Mesenchymal stem cell (in vitro differentiated cells and primary cell): Measurements from ENCODE around the gene TESK1.

Source experiments
- DNase-seq: peaks from one replicate; pipeline ENCODE4 v3.0.0-alpha.2; 2013
- H2AFZ ChIP-seq: one replicate; pipeline ENCODE4 v1.6.1; 2013; ENCODE audit warnings: low read depth, mild to moderate bottlenecking, control low read depth, inconsistent platforms, low read length, moderate library complexity
- H2AK5ac ChIP-seq: 2 replicates; pipeline ENCODE4 v1.6.1; 2013; ENCODE audit warnings: low read length, moderate library complexity, mild to moderate bottlenecking, inconsistent platforms; ENCODE audit not compliant: severe bottlenecking
- H2BK120ac ChIP-seq: one replicate; pipeline ENCODE4 v1.6.1; 2013; ENCODE audit warnings: low read depth, mild to moderate bottlenecking, inconsistent platforms, low read length, moderate library complexity
- H2BK12ac ChIP-seq, 2 experiments: one replicate each; pipeline ENCODE4 v1.6.1; 2013; ENCODE audit warnings: inconsistent platforms in 2 of 2, low read length in 2 of 2, mild to moderate bottlenecking in 2 of 2, moderate library complexity in 2 of 2, control low read depth in 1 of 2
- H2BK15ac ChIP-seq: one replicate; pipeline ENCODE4 v1.6.1; 2013; ENCODE audit warnings: mild to moderate bottlenecking, low read depth, inconsistent platforms; ENCODE audit not compliant: poor library complexity, severe bottlenecking
- H2BK5ac ChIP-seq: 2 replicates; pipeline ENCODE4 v1.6.1; 2013; ENCODE audit warnings: low read depth, mild to moderate bottlenecking, low read length, control low read depth, inconsistent platforms; ENCODE audit not compliant: poor library complexity, severe bottlenecking
- H3K14ac ChIP-seq, 2 experiments: one replicate each; pipeline ENCODE4 v1.6.1; 2013; ENCODE audit warnings: inconsistent platforms in 2 of 2, low read length in 2 of 2, control low read depth in 1 of 2, mild to moderate bottlenecking in 1 of 2, moderate library complexity in 1 of 2
- H3K18ac ChIP-seq, 2 experiments: one replicate each; pipeline ENCODE4 v1.6.1; 2013; ENCODE audit warnings: inconsistent platforms in 2 of 2, low read length in 2 of 2, control low read depth in 1 of 2, low read depth in 1 of 2, mild to moderate bottlenecking in 1 of 2
- H3K23ac ChIP-seq, 2 experiments: one replicate each; pipeline ENCODE4 v1.6.1; 2013; ENCODE audit warnings: inconsistent platforms in 2 of 2, low read length in 2 of 2, mild to moderate bottlenecking in 2 of 2, moderate library complexity in 2 of 2, control low read depth in 1 of 2
- H3K27ac ChIP-seq: 2 replicates; pipeline ENCODE4 v1.5.1; 2013; ENCODE audit warnings: mild to moderate bottlenecking, moderate library complexity, low read length, control low read depth, inconsistent platforms; ENCODE audit not compliant: poor library complexity, severe bottlenecking
- H3K27me3 ChIP-seq, 2 experiments: 2 replicates each; pipeline versions ENCODE4 v1.6.1 to v1.7.0; 2013; ENCODE audit warnings: low read length in 2 of 2, mild to moderate bottlenecking in 2 of 2, moderate library complexity in 2 of 2, control low read depth in 1 of 2, inconsistent platforms in 1 of 2; ENCODE audit not compliant: control insufficient read depth in 1 of 2, insufficient read depth in 1 of 2
- H3K36me3 ChIP-seq, 2 experiments: 2 replicates each; pipeline versions ENCODE4 v1.6.1 to v1.7.0; 2013; ENCODE audit warnings: low read length in 2 of 2, control low read depth in 1 of 2, inconsistent platforms in 1 of 2, low read depth in 1 of 2, mild to moderate bottlenecking in 1 of 2; ENCODE audit not compliant: insufficient read depth in 2 of 2, control insufficient read depth in 1 of 2
- H3K4ac ChIP-seq, 2 experiments: one replicate each; pipeline ENCODE4 v1.6.1; 2013; ENCODE audit warnings: inconsistent platforms in 2 of 2, low read length in 2 of 2, mild to moderate bottlenecking in 2 of 2, moderate library complexity in 2 of 2, control low read depth in 1 of 2, low read depth in 1 of 2
- H3K4me1 ChIP-seq: 2 replicates; pipeline ENCODE4 v1.6.1; 2013; ENCODE audit warnings: low read depth, low read length, control low read depth; ENCODE audit not compliant: control insufficient read depth, insufficient read depth
- H3K4me2 ChIP-seq: 2 replicates; pipeline ENCODE4 v1.6.1; 2013; ENCODE audit warnings: low read length, mild to moderate bottlenecking, inconsistent platforms; ENCODE audit not compliant: poor library complexity, severe bottlenecking
- H3K4me3 ChIP-seq, 2 experiments: 2 replicates each; pipeline versions ENCODE4 v1.5.1 to v1.7.0; 2013; ENCODE audit warnings: low read length in 2 of 2, mild to moderate bottlenecking in 2 of 2, control low read depth in 1 of 2, low read depth in 1 of 2; ENCODE audit not compliant: insufficient read depth in 1 of 2
- H3K79me1 ChIP-seq: replicated peaks from 2 replicates; pipeline ENCODE4 v1.6.1; 2013; ENCODE audit warnings: mild to moderate bottlenecking, control low read depth, low read length, inconsistent platforms; ENCODE audit not compliant: poor library complexity, severe bottlenecking
- H3K9ac ChIP-seq: 2 replicates; pipeline ENCODE4 v1.7.0; 2013; ENCODE audit warnings: mild to moderate bottlenecking, low read length, moderate library complexity
- H3K9me3 ChIP-seq: 2 replicates; pipeline ENCODE4 v1.7.0; 2013; ENCODE audit warnings: mild to moderate bottlenecking, low read length; ENCODE audit not compliant: control insufficient read depth
- H4K8ac ChIP-seq: one replicate; pipeline ENCODE4 v1.6.1; 2013; ENCODE audit warnings: inconsistent platforms, mild to moderate bottlenecking, low read length, moderate library complexity
- H4K91ac ChIP-seq: one replicate; pipeline ENCODE4 v1.6.1; 2013; ENCODE audit warnings: mild to moderate bottlenecking, low read length, inconsistent platforms
- WGBS: methylation state at CpG from one replicate; pipeline ENCODE4 v1.1.7; 2013; ENCODE audit warnings: mixed read lengths; 5-methylcytosine and 5-hydroxymethylcytosine counted together

The TESK1 gene

DNA sequence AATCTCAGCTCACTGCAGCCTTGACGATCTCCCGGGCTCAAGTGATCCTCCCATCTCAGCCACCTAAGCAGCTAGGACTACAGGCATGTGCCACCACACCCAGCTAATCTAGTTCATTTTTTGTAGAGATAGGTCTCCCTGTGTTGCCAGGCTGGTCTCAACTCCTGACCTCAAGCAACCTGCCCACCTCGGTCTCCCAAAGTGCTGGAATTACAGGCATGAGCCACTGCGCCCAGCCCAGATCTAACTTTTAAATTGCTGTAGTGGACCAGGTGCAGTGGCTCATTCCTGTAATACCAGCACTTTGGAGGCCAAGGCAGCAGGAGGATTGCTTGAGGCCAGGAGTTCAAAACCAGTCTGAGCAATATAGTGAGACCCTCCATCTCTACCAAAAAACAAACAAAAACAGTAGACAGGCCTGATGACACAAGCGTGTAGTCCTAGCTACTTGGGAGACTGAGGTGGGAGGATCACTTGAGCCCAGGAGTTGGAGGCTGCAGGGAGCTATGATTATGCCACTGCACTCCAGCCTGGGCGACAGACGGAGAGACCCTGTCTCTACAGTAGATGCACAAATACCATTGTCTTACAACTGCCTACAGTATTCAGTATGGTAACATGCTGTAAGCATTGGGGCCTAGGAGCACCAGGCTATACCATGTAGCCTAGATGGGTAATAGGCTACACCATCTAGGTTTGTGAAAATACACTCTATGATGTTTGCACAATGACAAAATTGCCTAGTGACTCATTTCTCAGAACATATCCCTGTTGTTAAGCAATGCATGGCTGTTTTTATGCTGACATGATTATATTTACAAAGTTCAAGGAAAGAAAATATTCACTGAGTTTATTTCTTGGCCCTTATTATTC is 47.1 kb downstream of the TESK1 start:
- H3K79me1 ChIP-seq: no peaks in the 10 kb centered on the region
- no peak overlapping the region for H3K4me3 ChIP-seq
- no peaks in the 10 kb centered on the region for H3K9me3 ChIP-seq
- H3K4ac ChIP-seq: no peak overlapping the region
- H3K23ac ChIP-seq: no peak overlapping the region
- H2BK15ac ChIP-seq: no peak overlapping the region
- 92% methylated on average over 5 of the region's 7 CpGs for WGBS
- peak; percentile 76 for DNase-seq
- no peak overlapping the region for H2BK12ac ChIP-seq
- peak overlapping the region; percentile 50 for H3K9ac ChIP-seq
- no peak overlapping the region for H3K18ac ChIP-seq
- peaks cover 8% of the 10 kb centered on the region for H3K4me1 ChIP-seq
- H3K14ac ChIP-seq: no peak overlapping the region
- no peaks in the 10 kb centered on the region for H3K36me3 ChIP-seq
- H2AK5ac ChIP-seq: no peak overlapping the region
- no peak overlapping the region for H3K27ac ChIP-seq
- no peak overlapping the region for H3K4me2 ChIP-seq
- no peaks in the 10 kb centered on the region for H3K27me3 ChIP-seq
- H2AFZ ChIP-seq: no peak overlapping the region
- no peak overlapping the region for H2BK5ac ChIP-seq
- H2BK120ac ChIP-seq: no peak overlapping the region
- H4K91ac ChIP-seq: no peak overlapping the region
- H4K8ac ChIP-seq: no peak overlapping the region

DNA sequence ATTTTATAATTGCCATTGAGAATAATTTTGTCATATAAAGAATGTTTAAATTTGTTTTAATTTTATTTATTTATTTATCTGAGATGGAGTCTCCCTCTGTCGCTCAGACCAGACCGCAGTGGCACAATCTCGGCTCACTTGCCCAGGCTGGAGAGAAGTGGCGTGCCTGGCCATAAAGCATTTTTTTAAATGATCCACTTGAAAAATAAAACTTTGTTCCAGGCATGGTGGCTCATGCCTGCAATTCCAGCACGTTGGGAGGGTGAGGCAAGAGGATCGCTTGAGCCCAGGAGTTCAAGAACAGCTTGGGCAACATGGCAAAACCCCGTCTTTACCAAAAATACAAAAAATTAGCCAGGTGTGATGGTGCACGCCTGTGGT is 47.8 kb downstream of the TESK1 start:
- no peaks in the 10 kb centered on the region for H3K9me3 ChIP-seq
- H3K9ac ChIP-seq: peak overlapping the region; percentile 50
- no peak overlapping the region for H4K91ac ChIP-seq
- H2BK5ac ChIP-seq: no peak overlapping the region
- H4K8ac ChIP-seq: no peak overlapping the region
- no peak overlapping the region for H2BK120ac ChIP-seq
- no peak for DNase-seq
- no peak overlapping the region for H3K14ac ChIP-seq
- H3K36me3 ChIP-seq: no peaks in the 10 kb centered on the region
- H3K18ac ChIP-seq: no peak overlapping the region
- H2AFZ ChIP-seq: no peak overlapping the region
- H3K4me2 ChIP-seq: no peak overlapping the region
- H3K4me3 ChIP-seq: no peak overlapping the region
- H3K4ac ChIP-seq: no peak overlapping the region
- H2BK12ac ChIP-seq: no peak overlapping the region
- 92% methylated on average over 8 of the region's 8 CpGs for WGBS
- no peak overlapping the region for H2AK5ac ChIP-seq
- peaks cover 9% of the 10 kb centered on the region for H3K4me1 ChIP-seq
- H3K27me3 ChIP-seq: no peaks in the 10 kb centered on the region
- H3K79me1 ChIP-seq: no peaks in the 10 kb centered on the region
- H2BK15ac ChIP-seq: no peak overlapping the region
- H3K27ac ChIP-seq: no peak overlapping the region
- no peak overlapping the region for H3K23ac ChIP-seq

DNA sequence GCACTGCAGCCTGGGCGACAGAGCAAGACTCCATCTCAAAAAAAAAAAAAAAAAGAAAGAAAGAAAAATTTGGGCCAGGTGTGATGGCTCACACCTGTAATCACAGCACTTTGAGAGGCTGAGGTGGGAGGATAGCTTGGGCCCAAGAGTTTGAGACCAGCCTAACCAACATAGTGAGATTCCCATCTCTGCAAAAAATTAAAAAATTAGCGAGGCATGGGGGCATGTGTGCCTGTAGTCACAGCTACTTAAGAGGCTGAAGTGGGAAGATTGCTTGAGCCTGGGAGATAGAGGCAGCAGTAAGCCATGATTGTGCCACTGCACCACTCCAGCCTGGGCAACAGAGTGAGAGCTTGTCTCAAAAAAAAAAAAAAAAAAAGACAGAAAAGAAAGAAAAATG is 48.5 kb downstream of the TESK1 start:
- Histone ChIP-seq H3K14ac (no peak overlapping the region), H3K4ac (no peak overlapping the region), H2BK120ac (no peak overlapping the region), H2AFZ (no peak overlapping the region), H3K4me2 (no peak overlapping the region), H3K23ac (no peak overlapping the region), H2BK5ac (no peak overlapping the region), H4K91ac (no peak overlapping the region), H2BK15ac (no peak overlapping the region), H3K36me3 (no peaks in the 10 kb centered on the region), H3K4me1 (peaks cover 9% of the 10 kb centered on the region), H3K79me1 (no peaks in the 10 kb centered on the region), H4K8ac (no peak overlapping the region), H2BK12ac (no peak overlapping the region), H3K9me3 (no peaks in the 10 kb centered on the region), H3K4me3 (no peak overlapping the region), H3K9ac (no peak overlapping the region), H3K18ac (no peak overlapping the region), H3K27ac (no peak overlapping the region), H2AK5ac (no peak overlapping the region), H3K27me3 (no peaks in the 10 kb centered on the region)
- no peak for DNase-seq
- WGBS: 98% methylated on average over 2 of the region's 2 CpGs

DNA sequence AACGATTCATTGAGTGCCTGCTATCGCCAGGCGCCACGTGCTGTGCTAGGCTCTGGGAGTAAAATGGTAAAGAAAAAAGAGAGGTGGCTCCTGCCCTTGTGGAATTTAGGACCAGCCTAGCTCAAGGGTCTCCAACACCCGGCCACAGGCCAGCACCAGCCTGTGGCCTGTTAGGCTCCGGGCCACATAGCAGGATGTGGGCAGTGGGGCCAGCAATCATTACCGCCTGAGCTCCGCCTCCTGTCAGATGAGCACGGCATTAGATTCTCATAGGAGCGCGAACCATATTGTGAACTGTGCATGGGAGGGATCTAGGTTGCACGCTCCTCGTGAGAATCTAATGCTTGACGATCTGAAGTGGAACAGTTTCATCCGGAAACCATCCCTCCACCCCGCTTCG is 51.3 kb downstream of the TESK1 start:
- no peak overlapping the region for H2AK5ac ChIP-seq
- no peak overlapping the region for H3K23ac ChIP-seq
- no peak overlapping the region for H3K9ac ChIP-seq
- no peak overlapping the region for H2AFZ ChIP-seq
- H3K4ac ChIP-seq: no peak overlapping the region
- WGBS: 90% methylated on average over 17 of the region's 17 CpGs
- DNase-seq: no peak
- H3K9me3 ChIP-seq: no peaks in the 10 kb centered on the region
- H2BK15ac ChIP-seq: no peak overlapping the region
- H3K36me3 ChIP-seq: peaks cover 12 to 19% of the 10 kb centered on the region in 2 experiments
- no peak overlapping the region for H3K14ac ChIP-seq
- no peak overlapping the region for H2BK5ac ChIP-seq
- no peak overlapping the region for H3K18ac ChIP-seq
- peaks cover 11% of the 10 kb centered on the region for H3K79me1 ChIP-seq
- no peak overlapping the region for H3K4me2 ChIP-seq
- peaks cover 11% of the 10 kb centered on the region for H3K4me1 ChIP-seq
- no peaks in the 10 kb centered on the region for H3K27me3 ChIP-seq
- H4K91ac ChIP-seq: no peak overlapping the region
- no peak overlapping the region for H3K27ac ChIP-seq
- H3K4me3 ChIP-seq: no peak overlapping the region
- no peak overlapping the region for H2BK12ac ChIP-seq
- no peak overlapping the region for H4K8ac ChIP-seq
- no peak overlapping the region for H2BK120ac ChIP-seq
